ENCODE data around the gene MEP1A.
"Not testable (repeated sequence)": the region's sequence is repeated elsewhere in the genome, so short reads cannot be mapped to it uniquely, and the experiment has no call there.

Gene MEP1A

DNA sequence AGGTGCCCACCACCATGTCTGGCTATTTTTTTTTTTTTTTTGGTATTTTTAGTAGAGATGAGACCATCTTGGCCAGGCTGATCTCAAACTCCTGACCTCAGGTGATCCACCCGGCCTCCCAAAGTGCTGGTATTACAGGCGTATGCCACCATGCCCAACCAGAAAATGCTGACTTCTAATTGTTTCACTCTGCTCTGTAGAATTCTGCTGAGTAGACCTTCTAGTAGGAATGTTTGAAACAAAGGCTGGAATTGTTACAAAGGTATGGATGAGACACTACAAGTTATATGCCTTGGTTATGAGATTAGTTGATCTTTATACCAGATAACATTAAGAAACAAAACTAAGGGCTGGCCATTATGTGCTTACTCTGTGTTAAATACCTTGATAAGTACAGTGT is 44.8 kb downstream of the MEP1A start:
- Mint-ChIP-seq H3K4me1 (ENCODE audit: low read depth) (no peaks in the 10 kb centered on the region), H3K9me3 (peaks cover 17% of the 10 kb centered on the region), H3K4me3 (no peak overlapping the region), H3K27ac (no peak overlapping the region), H3K36me3 (ENCODE audit: low read depth) (no peaks in the 10 kb centered on the region), H3K27me3 (peaks cover 11% of the 10 kb centered on the region)
- DNase-seq = no peak

- not testable (repeated sequence) for H3K36me3 Mint-ChIP-seq (ENCODE audit: low read depth); H3K4me3 Mint-ChIP-seq; H3K4me1 Mint-ChIP-seq (ENCODE audit: low read depth); DNase-seq; H3K27ac Mint-ChIP-seq
- H3K9me3 Mint-ChIP-seq = peaks cover 18% of the 10 kb centered on the region
- peaks cover 24% of the 10 kb centered on the region for H3K27me3 Mint-ChIP-seq
Observed at GRCh38 chr6:46842252-46842846, 49.2 kb downstream of the MEP1A start.

- Mint-ChIP-seq H3K36me3 (ENCODE audit: low read depth) (no peaks in the 10 kb centered on the region), H3K27ac (no peak overlapping the region), H3K4me1 (ENCODE audit: low read depth) (peaks cover 10% of the 10 kb centered on the region), H3K4me3 (no peak overlapping the region), H3K27me3 (peaks cover 45% of the 10 kb centered on the region), H3K9me3 (peaks cover 18% of the 10 kb centered on the region)
- DNase-seq = no peak
Observed at GRCh38 chr6:46845126-46845525, 51.9 kb downstream of the MEP1A start.

GRCh38 chr6:46848684-46849360 is 55.6 kb downstream of the MEP1A start:
- peaks cover 53% of the 10 kb centered on the region for H3K27me3 Mint-ChIP-seq
- no peak overlapping the region for H3K27ac Mint-ChIP-seq
- H3K4me3 Mint-ChIP-seq = no peak overlapping the region

GRCh38 chr6:46849361-46849690 is 56.1 kb downstream of the MEP1A start:
- no peaks in the 10 kb centered on the region for H3K9me3 Mint-ChIP-seq
- peaks cover 57% of the 10 kb centered on the region for H3K27me3 Mint-ChIP-seq
- peaks cover 10% of the 10 kb centered on the region for H3K4me1 Mint-ChIP-seq (ENCODE audit: low read depth)
- no peaks in the 10 kb centered on the region for H3K36me3 Mint-ChIP-seq (ENCODE audit: low read depth)
- no peak for DNase-seq
- H3K4me3 Mint-ChIP-seq = no peak overlapping the region
- H3K27ac Mint-ChIP-seq = no peak overlapping the region

More at GRCh38 chr6:46848684-46849360, 55.6 kb downstream of the MEP1A start:
- Mint-ChIP-seq H3K9me3 (no peaks in the 10 kb centered on the region), H3K4me1 (ENCODE audit: low read depth) (peaks cover 10% of the 10 kb centered on the region), H3K36me3 (ENCODE audit: low read depth) (no peaks in the 10 kb centered on the region)
- DNase-seq = peak; percentile 75

- no peak for DNase-seq
- no peak overlapping the region for H3K27ac Mint-ChIP-seq
- H3K36me3 Mint-ChIP-seq (ENCODE audit: low read depth) = no peaks in the 10 kb centered on the region
- H3K4me1 Mint-ChIP-seq (ENCODE audit: low read depth) = peaks cover 10% of the 10 kb centered on the region
- no peak overlapping the region for H3K4me3 Mint-ChIP-seq
- no peaks in the 10 kb centered on the region for H3K9me3 Mint-ChIP-seq
- peaks cover 54% of the 10 kb centered on the region for H3K27me3 Mint-ChIP-seq
Observed at GRCh38 chr6:46850792-46851191, 57.6 kb downstream of the MEP1A start.

- not testable (repeated sequence) for DNase-seq; H3K4me3 Mint-ChIP-seq; H3K36me3 Mint-ChIP-seq (ENCODE audit: low read depth); H3K27ac Mint-ChIP-seq; H3K9me3 Mint-ChIP-seq
- peaks cover 50% of the 10 kb centered on the region for H3K27me3 Mint-ChIP-seq
- peaks cover 10% of the 10 kb centered on the region for H3K4me1 Mint-ChIP-seq (ENCODE audit: low read depth)
Observed at GRCh38 chr6:46851576-46851975, 58.4 kb downstream of the MEP1A start.

DNA sequence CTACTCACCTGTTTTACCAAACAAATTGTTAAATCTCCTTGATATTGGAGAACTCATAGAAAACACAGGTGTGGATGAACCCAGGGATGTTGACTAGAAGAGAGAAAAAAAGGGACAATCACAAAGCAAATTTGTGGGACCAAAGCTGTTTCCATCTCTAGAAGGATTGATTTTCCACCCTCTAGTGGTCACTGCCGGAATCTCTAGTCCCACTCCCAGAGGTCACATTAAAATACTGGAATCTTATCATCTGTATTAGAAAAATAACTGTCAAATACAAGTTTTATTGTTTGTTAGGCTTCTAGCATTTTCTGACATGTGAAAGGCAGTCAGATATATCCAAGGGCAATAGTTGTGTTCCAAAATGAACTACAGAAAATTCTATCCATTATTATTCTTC is 62.8 kb downstream of the MEP1A start:
- H3K4me1 Mint-ChIP-seq (ENCODE audit: low read depth); H3K9me3 Mint-ChIP-seq; H3K27ac Mint-ChIP-seq; DNase-seq; H3K36me3 Mint-ChIP-seq (ENCODE audit: low read depth); H3K4me3 Mint-ChIP-seq: not testable (repeated sequence)
- peaks cover 16% of the 10 kb centered on the region for H3K27me3 Mint-ChIP-seq

DNA sequence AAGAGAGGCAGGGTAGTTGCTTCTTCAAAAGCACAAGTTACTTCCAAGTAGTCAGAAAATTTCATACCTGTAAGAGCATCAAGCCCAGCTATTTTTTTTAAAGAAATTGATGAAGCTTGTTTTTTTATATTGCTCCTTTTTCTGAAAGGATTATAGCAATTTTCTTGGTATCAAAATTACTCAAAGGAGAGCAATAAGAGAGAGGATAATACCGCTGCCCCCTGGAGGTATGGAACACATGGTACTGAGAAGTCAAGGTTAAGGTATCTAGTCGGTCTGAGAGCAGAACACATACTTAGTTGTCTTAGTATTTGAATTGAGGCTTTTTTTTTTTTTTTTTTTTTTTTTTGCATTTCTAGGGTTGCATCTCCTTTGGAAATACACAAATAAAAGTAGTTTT is 69.2 kb downstream of the MEP1A start:
- Mint-ChIP-seq H3K27me3 (peaks cover 16% of the 10 kb centered on the region), H3K9me3 (no peaks in the 10 kb centered on the region), H3K4me1 (ENCODE audit: low read depth) (no peaks in the 10 kb centered on the region), H3K4me3 (no peak overlapping the region), H3K36me3 (ENCODE audit: low read depth) (no peaks in the 10 kb centered on the region), H3K27ac (no peak overlapping the region)
- DNase-seq = no peak

- no peak overlapping the region for H3K27ac Mint-ChIP-seq
- peaks cover 18% of the 10 kb centered on the region for H3K27me3 Mint-ChIP-seq
- DNase-seq = no peak
- H3K4me1 Mint-ChIP-seq (ENCODE audit: low read depth) = no peaks in the 10 kb centered on the region
- H3K4me3 Mint-ChIP-seq = no peak overlapping the region
- H3K9me3 Mint-ChIP-seq = no peaks in the 10 kb centered on the region
- no peaks in the 10 kb centered on the region for H3K36me3 Mint-ChIP-seq (ENCODE audit: low read depth)
Observed at GRCh38 chr6:46863791-46864190, 70.6 kb downstream of the MEP1A start.

- H3K9me3 Mint-ChIP-seq = no peaks in the 10 kb centered on the region
- H3K4me3 Mint-ChIP-seq = no peak overlapping the region
- H3K36me3 Mint-ChIP-seq (ENCODE audit: low read depth) = no peaks in the 10 kb centered on the region
- no peak overlapping the region for H3K27ac Mint-ChIP-seq
- H3K27me3 Mint-ChIP-seq = peaks cover 18% of the 10 kb centered on the region
- no peak for DNase-seq
- no peaks in the 10 kb centered on the region for H3K4me1 Mint-ChIP-seq (ENCODE audit: low read depth)
Observed at GRCh38 chr6:46865221-46865620, 72.0 kb downstream of the MEP1A start.

GRCh38 chr6:46867411-46867810 is 74.2 kb downstream of the MEP1A start:
- H3K27ac Mint-ChIP-seq = no peak overlapping the region
- H3K4me1 Mint-ChIP-seq (ENCODE audit: low read depth) = no peaks in the 10 kb centered on the region
- H3K9me3 Mint-ChIP-seq = no peaks in the 10 kb centered on the region
- H3K36me3 Mint-ChIP-seq (ENCODE audit: low read depth) = no peaks in the 10 kb centered on the region
- H3K4me3 Mint-ChIP-seq = no peak overlapping the region
- DNase-seq = no peak
- peaks cover 21% of the 10 kb centered on the region for H3K27me3 Mint-ChIP-seq

DNA sequence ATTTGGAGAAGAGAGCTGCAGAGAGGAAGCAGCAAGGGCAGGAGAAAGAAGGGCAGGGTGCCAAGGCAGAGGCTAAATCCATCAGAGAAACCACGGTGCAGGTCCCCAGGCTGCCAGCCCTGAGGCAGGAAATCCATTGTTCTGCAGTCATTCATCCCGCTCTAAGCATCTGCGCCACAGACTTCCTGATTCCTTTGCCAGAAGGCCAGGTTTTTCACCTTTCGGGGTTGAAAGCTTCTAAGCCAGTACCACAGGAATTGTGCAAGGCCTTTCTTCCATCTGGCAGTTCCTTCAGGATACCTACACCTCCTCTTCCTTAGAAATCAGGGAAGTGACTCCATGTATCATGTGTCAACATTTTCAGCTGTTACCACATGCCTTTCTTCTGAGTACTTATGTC is 82.9 kb downstream of the MEP1A start:
- Mint-ChIP-seq H3K4me1 (ENCODE audit: low read depth) (no peaks in the 10 kb centered on the region), H3K36me3 (ENCODE audit: low read depth) (no peaks in the 10 kb centered on the region), H3K9me3 (no peaks in the 10 kb centered on the region), H3K27ac (no peak overlapping the region), H3K27me3 (peaks cover 36% of the 10 kb centered on the region), H3K4me3 (no peak overlapping the region)
- no peak for DNase-seq

DNA sequence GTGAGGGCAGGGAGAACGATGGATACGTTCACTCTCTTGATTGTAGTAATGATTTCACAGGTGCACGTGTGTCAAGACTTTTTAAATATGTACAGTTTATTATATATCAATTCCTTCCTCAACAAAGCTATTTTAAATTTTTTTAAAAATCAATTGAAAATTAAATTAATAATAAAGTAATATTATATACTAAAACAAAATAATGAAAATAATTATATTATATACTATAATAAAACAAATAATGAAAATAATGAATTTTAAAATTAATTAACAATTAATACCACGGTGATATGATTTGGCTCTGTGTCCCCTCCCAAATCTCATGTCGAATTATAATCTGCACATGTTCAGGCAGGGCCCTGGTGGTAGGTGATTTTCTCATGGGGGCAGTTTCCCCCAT is 85.8 kb downstream of the MEP1A start:
- no peaks in the 10 kb centered on the region for H3K36me3 Mint-ChIP-seq (ENCODE audit: low read depth)
- peaks cover 29% of the 10 kb centered on the region for H3K27me3 Mint-ChIP-seq
- no peak overlapping the region for H3K4me3 Mint-ChIP-seq
- H3K4me1 Mint-ChIP-seq (ENCODE audit: low read depth) = no peaks in the 10 kb centered on the region
- H3K27ac Mint-ChIP-seq = no peak overlapping the region
- no peaks in the 10 kb centered on the region for H3K9me3 Mint-ChIP-seq
- no peak for DNase-seq

DNA sequence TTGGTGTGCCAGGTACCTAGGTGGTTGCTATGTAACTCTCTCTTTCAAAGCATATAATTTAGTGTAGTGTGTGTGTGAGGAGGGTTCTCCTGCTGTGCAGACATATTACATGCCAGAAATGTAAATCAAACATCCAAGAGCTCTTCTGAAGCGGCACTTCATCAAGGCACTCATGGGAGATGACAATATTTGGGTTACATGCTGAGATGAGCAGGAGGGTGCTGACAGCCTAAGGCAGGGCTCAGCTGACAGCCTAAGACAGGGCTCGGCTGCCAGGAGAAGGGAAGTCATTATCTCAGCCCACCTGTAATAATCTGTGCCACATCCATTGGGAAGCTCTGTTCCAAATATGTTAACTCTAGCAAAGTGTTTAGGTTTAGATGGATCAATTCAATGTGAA is 89.5 kb downstream of the MEP1A start:
- no peak for DNase-seq
- Mint-ChIP-seq H3K36me3 (ENCODE audit: low read depth) (no peaks in the 10 kb centered on the region), H3K4me3 (no peak overlapping the region), H3K9me3 (no peaks in the 10 kb centered on the region), H3K27me3 (peaks cover 14% of the 10 kb centered on the region), H3K4me1 (ENCODE audit: low read depth) (no peaks in the 10 kb centered on the region), H3K27ac (no peak overlapping the region)

DNA sequence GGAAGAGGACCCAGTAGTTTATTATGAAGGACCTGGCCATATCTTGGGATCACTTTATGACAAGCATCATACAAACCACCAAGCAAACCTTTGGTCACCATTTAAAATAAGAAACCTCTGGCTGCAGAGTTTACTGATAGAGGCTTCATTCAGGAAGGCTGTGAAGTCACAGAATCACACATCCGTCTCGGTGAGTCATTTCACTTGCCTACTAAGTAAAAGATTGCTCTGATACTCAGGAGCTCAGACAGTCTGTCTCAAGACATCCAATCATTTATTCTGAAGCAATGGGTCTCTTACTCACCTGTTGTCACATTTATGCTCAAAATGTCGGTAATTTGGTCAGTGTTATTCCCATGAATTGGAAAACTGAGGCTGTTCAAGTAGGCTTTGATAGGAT is 94.8 kb downstream of the MEP1A start:
- H3K27me3 Mint-ChIP-seq = no peaks in the 10 kb centered on the region
- H3K27ac Mint-ChIP-seq = no peak overlapping the region
- no peak for DNase-seq
- H3K9me3 Mint-ChIP-seq = no peaks in the 10 kb centered on the region
- H3K4me1 Mint-ChIP-seq (ENCODE audit: low read depth) = no peaks in the 10 kb centered on the region
- H3K36me3 Mint-ChIP-seq (ENCODE audit: low read depth) = no peaks in the 10 kb centered on the region
- no peak overlapping the region for H3K4me3 Mint-ChIP-seq
